K562 (cell line): ENCODE results near the gene TMCC2. TPM values are rescaled to one million over a fixed set of nuclear protein-coding genes. Genes with fewer than 3 reads are reported as not detected.

Source experiments
- ATAC-seq: fragments of 200-7000 bp; cut with Tn5 transposase; 3 replicates; pipeline ENCODE4 v1.9.1; 2020; ENCODE audit warnings: moderate library complexity
- BruUV-seq: library from RNA; stranded (reverse); fragments of 400-500 nt; replicated peaks from 2 replicates; lab custom pipeline; 2021; lab: Mats Ljungman, UMichigan
- CTCF ChIA-PET: fragments of 300-600 bp; formaldehyde crosslinking; extraction: SDS; loops from one replicate; lab custom pipeline; 2021; ENCODE audit warnings: low intra/inter-chr PET ratio; lab: Yijun Ruan, JAX
- POLR2A ChIA-PET: fragments of 300-600, 350-650 bp; sonication (Branson Sonifier 250); formaldehyde crosslinking; extraction: SDS; loops from one replicate; lab custom pipeline; 2021; ENCODE audit warnings: antibody characterized with exemption, inconsistent platforms; lab: Yijun Ruan, JAX
- DNase-seq, 4 experiments: peaks; one replicate each; pipeline versions ENCODE4 v3.0.0 to v3.0.0-alpha.2; 2011 to 2018; ENCODE audit warnings: low spot score in 3 of 4, mixed read lengths in 3 of 4; ENCODE audit errors: extremely low read depth in 1 of 4
- FAIRE-seq: peaks from 2 replicates; lab custom pipeline; 2011; peaks lifted over from hg19 to GRCh38; lab: Jason Lieb, UNC
- H2AFZ ChIP-seq: 2 replicates; pipeline ENCODE4 v1.6.0; 2011; ENCODE audit warnings: low read depth, low read length, control low read depth, inconsistent platforms
- H3K27ac ChIP-seq: fragments of 200-600 bp; 3 replicates; pipeline ENCODE4 v1.8.0; 2011; ENCODE audit warnings: low read depth, mild to moderate bottlenecking, control low read depth, inconsistent platforms, low read length, moderate library complexity, mixed read lengths; ENCODE audit errors: extremely low read depth
- H3K27me3 ChIP-seq, 2 experiments: fragments of 300-600 bp in 1 of 2; 2 replicates in 1 of 2; 3 replicates in 1 of 2; pipeline versions ENCODE4 v1.6.0 to v1.8.0; 2011; ENCODE audit warnings: inconsistent platforms in 2 of 2, low read length in 2 of 2, mild to moderate bottlenecking in 1 of 2, mixed read lengths in 1 of 2, moderate library complexity in 1 of 2; ENCODE audit not compliant: control insufficient read depth in 2 of 2, insufficient read depth in 2 of 2
- H3K36me3 ChIP-seq: fragments of 300-600 bp; 3 replicates; pipeline ENCODE4 v1.8.0; 2011; ENCODE audit warnings: mild to moderate bottlenecking, low read length, inconsistent platforms; ENCODE audit not compliant: control insufficient read depth, insufficient read depth
- H3K4me1 ChIP-seq, 2 experiments: fragments of 200-600 bp in 1 of 2; replicated peaks in 1 of 2; 2 replicates in 1 of 2; 3 replicates in 1 of 2; pipeline versions ENCODE4 v1.5.1 to v1.8.0; 2011; ENCODE audit warnings: inconsistent platforms in 2 of 2, low read length in 2 of 2, mild to moderate bottlenecking in 1 of 2, mixed read lengths in 1 of 2, moderate library complexity in 1 of 2; ENCODE audit not compliant: control insufficient read depth in 2 of 2, insufficient read depth in 2 of 2
- H3K4me2 ChIP-seq: 2 replicates; pipeline ENCODE4 v1.6.1; 2011; ENCODE audit warnings: low read length, control low read depth, inconsistent platforms, mixed read lengths; ENCODE audit not compliant: insufficient read depth
- H3K4me3 ChIP-seq: fragments of 200-600 bp; sonication (generic), shearing (Covaris generic); 2 replicates; pipeline ENCODE4 v1.5.1; 2016; ENCODE audit warnings: control low read depth, inconsistent platforms
- H3K79me2 ChIP-seq: fragments of 200-600 bp; 3 replicates; pipeline ENCODE4 v1.8.0; 2011; ENCODE audit warnings: low read length, inconsistent platforms; ENCODE audit not compliant: control insufficient read depth, insufficient read depth
- H3K9ac ChIP-seq, 2 experiments: 2 replicates each; pipeline versions ENCODE4 v1.6.0 to v1.6.1; 2011; ENCODE audit warnings: low read depth in 2 of 2, low read length in 2 of 2, control low read depth in 1 of 2, inconsistent platforms in 1 of 2, mild to moderate bottlenecking in 1 of 2, mixed read lengths in 1 of 2; ENCODE audit not compliant: insufficient read depth in 1 of 2
- H3K9me1 ChIP-seq: one replicate; pipeline ENCODE4 v1.6.0; 2011; ENCODE audit warnings: inconsistent platforms, mild to moderate bottlenecking, low read length, moderate library complexity; ENCODE audit not compliant: control insufficient read depth, insufficient read depth
- H3K9me3 ChIP-seq: replicated peaks from 2 replicates; pipeline ENCODE4 v1.5.1; 2011; ENCODE audit warnings: low read depth, low read length, inconsistent platforms; ENCODE audit not compliant: control insufficient read depth, insufficient read depth
- H4K20me1 ChIP-seq: replicated peaks from 2 replicates; pipeline ENCODE4 v1.6.1; 2011; ENCODE audit warnings: low read length, inconsistent platforms, mixed read lengths; ENCODE audit not compliant: control insufficient read depth, insufficient read depth
- ARID2 ChIP-seq: fragments of 450-650 bp; IDR thresholded peaks from 2 replicates; pipeline ENCODE4 v1.6.1; 2017; ENCODE audit warnings: antibody characterized with exemption, mild to moderate bottlenecking
- ATF1 ChIP-seq, 2 experiments: fragments of 450-650 bp in 1 of 2; IDR thresholded peaks; 2 replicates each; pipeline ENCODE4 v1.6.1; 2016; ENCODE audit warnings: missing compliant biosample characterization in 1 of 2, missing genetic modification characterization in 1 of 2
- FUS ChIP-seq: fragments of 200-400 bp; formaldehyde crosslinking; optimal IDR thresholded peaks from 2 replicates; pipeline ENCODE3; 2017; ENCODE audit warnings: low read depth, low read length
- KAT2B ChIP-seq: IDR thresholded peaks from one replicate; pipeline ENCODE4 v1.6.1; 2012; ENCODE audit warnings: low read depth, mild to moderate bottlenecking, control low read depth, inconsistent platforms, low read length, moderate library complexity
- L3MBTL2 ChIP-seq: fragments of 450-650 bp; IDR thresholded peaks from 2 replicates; pipeline ENCODE4 v1.6.1; 2016; ENCODE audit warnings: mild to moderate bottlenecking, moderate library complexity
- MXI1 ChIP-seq: IDR thresholded peaks from 2 replicates; pipeline ENCODE4 v1.6.1; 2011; ENCODE audit warnings: low read depth, mild to moderate bottlenecking, improper control_type of control experiment, low read length
- NEUROD1 ChIP-seq: fragments of 150-350 bp; IDR thresholded peaks from 2 replicates; pipeline ENCODE4 v1.6.1; 2014; ENCODE audit warnings: borderline replicate concordance, low read length, low read depth; ENCODE audit not compliant: partially characterized antibody
- PCBP2 ChIP-seq: fragments of 200-400 bp; formaldehyde crosslinking; IDR thresholded peaks from 2 replicates; pipeline ENCODE4 v1.6.1; 2018; ENCODE audit warnings: low read length, low read depth, mild to moderate bottlenecking, moderate library complexity; ENCODE audit not compliant: poor library complexity, severe bottlenecking
- PURB ChIP-seq: sonication (generic); formaldehyde crosslinking; IDR thresholded peaks from 2 replicates; pipeline ENCODE4 v1.9.0; 2021; ENCODE audit warnings: low read depth, mild to moderate bottlenecking, missing genetic modification reagents
- SMARCA4 ChIP-seq: fragments of 450-650 bp; IDR thresholded peaks from 2 replicates; pipeline ENCODE4 v1.6.1; 2016
- TBP ChIP-seq: optimal IDR thresholded peaks from 2 replicates; pipeline ENCODE3; 2011; ENCODE audit warnings: low read depth, low read length, improper control_type of control experiment
- ZNF232 ChIP-seq: sonication (generic); formaldehyde crosslinking; IDR thresholded peaks from 2 replicates; pipeline ENCODE4 v1.8.0; 2022; ENCODE audit warnings: mild to moderate bottlenecking, missing genetic modification reagents
- ZNF444 ChIP-seq: fragments of 250-450 bp; sonication (Bioruptor Pico); IDR thresholded peaks from 2 replicates; pipeline ENCODE4 v1.4.0; 2020; ENCODE audit warnings: mild to moderate bottlenecking, moderate library complexity
- ZNF57 ChIP-seq: fragments of 450-650 bp; formaldehyde crosslinking; IDR thresholded peaks from 2 replicates; pipeline ENCODE4 v1.4.0; 2020; ENCODE audit warnings: mild to moderate bottlenecking, moderate library complexity
- ZNF717 ChIP-seq: fragments of 250-450 bp; sonication (Bioruptor Pico); IDR thresholded peaks from 2 replicates; pipeline ENCODE4 v1.5.0; 2021
- WGBS: fragments of 100-300 bp; shearing (Covaris generic); methylation state at CpG from one replicate; pipeline ENCODE4 v1.1.6; 2016; ENCODE audit warnings: low coverage, mixed read lengths; ENCODE audit not compliant: insufficient coverage; ENCODE audit errors: missing lambda C conversion rate; 5-methylcytosine and 5-hydroxymethylcytosine counted together
- in situ Hi-C: fragments of 300-500 bp; cut with MboI; formaldehyde crosslinking; loops from 4 replicates; pipeline ENCODE4 v1.15.0; 2018; ENCODE audit warnings: inconsistent platforms, mixed read lengths
- intact Hi-C: fragments of 100-400 bp; cut with micrococcal nuclease; formaldehyde crosslinking; loops from 2 replicates; pipeline ENCODE4 v1.14.2; 2022
- polyA plus RNA-seq, 8 experiments: library from polyadenylated mRNA; depleted of rRNA in 4 of 8; stranded (reverse) in 5 of 8; unstranded in 3 of 8; fragments of >200 nt; fragmentation: Nextera tagmentation in 2 of 8; fragmentation: Illumina TruSeq in 1 of 8; extraction: Ambion mirVana in 2 of 8; extraction: Trizol in 1 of 8; gene quantifications; 2 replicates each; pipeline versions ENCODE4 v1.2.1 to v1.2.3, GENCODE V29; 2011 to 2014; ENCODE audit warnings: inconsistent platforms in 1 of 8, missing spikeins in 1 of 8
- total RNA-seq, 7 experiments: library from RNA; depleted of rRNA in 6 of 7; stranded (reverse); fragments of >200 nt in 6 of 7; fragmentation: Illumina TruSeq in 2 of 7; extraction: Trizol in 2 of 7; gene quantifications; 2 replicates each; pipeline versions ENCODE4 v1.2.1 to v1.2.3, GENCODE V29; 2011 to 2021; ENCODE audit warnings: low replicate concordance in 1 of 7
- TF ChIP-seq, protein P1 (sequence below): sonication (generic); formaldehyde crosslinking; IDR thresholded peaks from 2 replicates; pipeline ENCODE4 v1.8.0; 2022; ENCODE audit warnings: mild to moderate bottlenecking, missing genetic modification reagents
- TF ChIP-seq, protein P2 (sequence below): sonication (generic); formaldehyde crosslinking; IDR thresholded peaks from 2 replicates; pipeline ENCODE4 v1.8.1; 2022; ENCODE audit warnings: missing genetic modification reagents
- TF ChIP-seq, protein P3 (sequence below): IDR thresholded peaks from 3 replicates; pipeline ENCODE4 v1.6.1; 2011; ENCODE audit warnings: borderline replicate concordance, mild to moderate bottlenecking, moderate library complexity; ENCODE audit not compliant: insufficient read length; ENCODE audit errors: extremely low read depth

TMCC2 gene
- total and polyA plus RNA-seq, 9 of the 15 experiments (the other 6 are each of a cell fraction or from before 2014, with no cell fraction given), result 0.06 to 1.8 (median 0.98) TPM

DNA sequence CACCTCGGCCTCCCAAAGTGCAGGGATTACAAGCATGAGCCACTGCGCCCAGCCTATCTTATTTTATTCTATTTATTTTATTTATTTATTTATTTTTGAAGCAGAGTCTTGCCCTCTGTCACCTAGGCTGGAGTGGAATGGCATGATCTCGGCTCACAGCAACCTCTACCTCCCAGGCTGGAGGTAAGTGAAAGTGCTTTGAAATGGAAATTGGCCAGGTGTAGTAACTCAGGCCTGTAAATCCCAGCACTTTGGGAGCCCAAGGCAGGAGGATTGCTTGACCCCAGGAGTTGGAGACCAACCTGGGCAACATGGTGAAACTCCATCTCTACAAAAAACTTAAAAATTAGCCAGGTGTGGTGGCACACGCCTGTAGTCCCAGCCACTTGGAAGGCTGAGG, 11.2 kb upstream of the TMCC2 start:
- Histone ChIP-seq H3K27me3 (no peaks in the 10 kb centered on the region), H3K27ac (no peak overlapping the region), H3K9ac (no peak overlapping the region), H3K9me3 (no peaks in the 10 kb centered on the region), H3K36me3 (no peaks in the 10 kb centered on the region), H2AFZ (no peak overlapping the region), H3K9me1 (no peaks in the 10 kb centered on the region), H4K20me1 (no peaks in the 10 kb centered on the region), H3K4me3 (no peak overlapping the region), H3K4me2 (no peak overlapping the region), H3K4me1 (peaks cover 0 to 21% of the 10 kb centered on the region in 2 experiments; a peak in 2 of 5 replicates), H3K79me2 (no peaks in the 10 kb centered on the region)
- FAIRE-seq (no peak), ATAC-seq (no peak), DNase-seq (no peak)
- TF ChIP-seq MXI1 (no peak), TBP (no peak), ARID2 (no peak), ZNF57 (CRISPR knock-in tag) (no peak), NEUROD1 (no peak), PCBP2 (no peak), FUS (no peak), SMARCA4 (no peak), PURB (no peak), L3MBTL2 (no peak), ZNF232 (no peak), ZNF717 (CRISPR knock-in tag) (no peak), ZNF444 (CRISPR knock-in tag) (no peak), ATF1 (CRISPR knock-in tag; IDR thresholded peaks at IDR 0.05) (no peak), ATF1 (tag; IDR thresholded peaks at IDR 0.05) (no peak), KAT2B (no peak)
- TF ChIP-seq, protein P1, sequence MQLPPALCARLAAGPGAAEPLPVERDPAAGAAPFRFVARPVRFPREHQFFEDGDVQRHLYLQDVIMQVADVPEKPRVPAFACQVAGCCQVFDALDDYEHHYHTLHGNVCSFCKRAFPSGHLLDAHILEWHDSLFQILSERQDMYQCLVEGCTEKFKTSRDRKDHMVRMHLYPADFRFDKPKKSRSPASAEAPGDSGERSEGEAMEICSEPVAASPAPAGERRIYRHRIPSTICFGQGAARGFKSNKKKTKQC (CRISPR knock-in tag), result no peak
- TF ChIP-seq, protein P2, sequence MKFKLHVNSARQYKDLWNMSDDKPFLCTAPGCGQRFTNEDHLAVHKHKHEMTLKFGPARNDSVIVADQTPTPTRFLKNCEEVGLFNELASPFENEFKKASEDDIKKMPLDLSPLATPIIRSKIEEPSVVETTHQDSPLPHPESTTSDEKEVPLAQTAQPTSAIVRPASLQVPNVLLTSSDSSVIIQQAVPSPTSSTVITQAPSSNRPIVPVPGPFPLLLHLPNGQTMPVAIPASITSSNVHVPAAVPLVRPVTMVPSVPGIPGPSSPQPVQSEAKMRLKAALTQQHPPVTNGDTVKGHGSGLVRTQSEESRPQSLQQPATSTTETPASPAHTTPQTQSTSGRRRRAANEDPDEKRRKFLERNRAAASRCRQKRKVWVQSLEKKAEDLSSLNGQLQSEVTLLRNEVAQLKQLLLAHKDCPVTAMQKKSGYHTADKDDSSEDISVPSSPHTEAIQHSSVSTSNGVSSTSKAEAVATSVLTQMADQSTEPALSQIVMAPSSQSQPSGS (CRISPR knock-in tag), result no peak
- TF ChIP-seq, protein P3, sequence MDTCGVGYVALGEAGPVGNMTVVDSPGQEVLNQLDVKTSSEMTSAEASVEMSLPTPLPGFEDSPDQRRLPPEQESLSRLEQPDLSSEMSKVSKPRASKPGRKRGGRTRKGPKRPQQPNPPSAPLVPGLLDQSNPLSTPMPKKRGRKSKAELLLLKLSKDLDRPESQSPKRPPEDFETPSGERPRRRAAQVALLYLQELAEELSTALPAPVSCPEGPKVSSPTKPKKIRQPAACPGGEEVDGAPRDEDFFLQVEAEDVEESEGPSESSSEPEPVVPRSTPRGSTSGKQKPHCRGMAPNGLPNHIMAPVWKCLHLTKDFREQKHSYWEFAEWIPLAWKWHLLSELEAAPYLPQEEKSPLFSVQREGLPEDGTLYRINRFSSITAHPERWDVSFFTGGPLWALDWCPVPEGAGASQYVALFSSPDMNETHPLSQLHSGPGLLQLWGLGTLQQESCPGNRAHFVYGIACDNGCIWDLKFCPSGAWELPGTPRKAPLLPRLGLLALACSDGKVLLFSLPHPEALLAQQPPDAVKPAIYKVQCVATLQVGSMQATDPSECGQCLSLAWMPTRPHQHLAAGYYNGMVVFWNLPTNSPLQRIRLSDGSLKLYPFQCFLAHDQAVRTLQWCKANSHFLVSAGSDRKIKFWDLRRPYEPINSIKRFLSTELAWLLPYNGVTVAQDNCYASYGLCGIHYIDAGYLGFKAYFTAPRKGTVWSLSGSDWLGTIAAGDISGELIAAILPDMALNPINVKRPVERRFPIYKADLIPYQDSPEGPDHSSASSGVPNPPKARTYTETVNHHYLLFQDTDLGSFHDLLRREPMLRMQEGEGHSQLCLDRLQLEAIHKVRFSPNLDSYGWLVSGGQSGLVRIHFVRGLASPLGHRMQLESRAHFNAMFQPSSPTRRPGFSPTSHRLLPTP, result no peak
- 47% methylated on average over 4 of the region's 4 CpGs for WGBS
- in situ Hi-C loops, result no loop called here
- intact Hi-C loops, result no loop called here
- POLR2A ChIA-PET, result interaction anchor here (2.1 kb wide), 1 partner anchor 12 kb away, joined by 7 read pairs; no protein-coding TSS in a partner anchor
- CTCF ChIA-PET, result no interaction called here
- no TSS peak for BruUV-seq
